Left ventricle myocardium inferior (tissue), 1 donor: ENCODE data around the gene EDIL3. TPM values are rescaled to one million over a fixed set of nuclear protein-coding genes. Genes with fewer than 3 reads are reported as not detected.

Experiments used
- DNase-seq: peaks from one replicate; pipeline ENCODE4 v3.0.0-alpha.2; 2020
- H3K27ac ChIP-seq: fragments of 200-600 bp; replicated peaks from 2 replicates; pipeline ENCODE4 v1.8.0; 2021
- H3K27me3 ChIP-seq: fragments of 200-600 bp; 2 replicates; pipeline ENCODE4 v1.8.0; 2021; ENCODE audit warnings: low read depth
- H3K36me3 ChIP-seq: fragments of 200-600 bp; 2 replicates; pipeline ENCODE4 v1.8.0; 2021
- H3K4me1 ChIP-seq: fragments of 200-600 bp; 2 replicates; pipeline ENCODE4 v1.8.0; 2021
- H3K4me3 ChIP-seq: fragments of 200-600 bp; 2 replicates; pipeline ENCODE4 v1.8.0; 2021; ENCODE audit warnings: mild to moderate bottlenecking, moderate library complexity
- H3K9me3 ChIP-seq: fragments of 200-600 bp; replicated peaks from 2 replicates; pipeline ENCODE4 v1.8.0; 2021
- intact Hi-C: fragments of 100-400 bp; cut with micrococcal nuclease; formaldehyde crosslinking; loops from one replicate; pipeline ENCODE4 v1.11.0; 2022
- total RNA-seq: library from RNA; stranded (reverse); fragmentation: NEBNext Ultra II Directional; extraction: Animal tissue kit (Norgen Biotek cat#: 25700); gene quantifications from one replicate; pipeline ENCODE4 v1.2.1, GENCODE V29; 2021
- TF ChIP-seq, protein P1 (sequence below): fragments of 200-600 bp; IDR thresholded peaks from 2 replicates; pipeline ENCODE4 v1.8.0; 2021; ENCODE audit warnings: antibody characterized with exemption, mild to moderate bottlenecking, borderline replicate concordance
- donor health status: DM: no; HTN: yes; CAD: no; lungs with severe emphysema.

EDIL3 gene
- total RNA-seq, 1 donor from 2014 or later: 3.5 TPM

- no peaks in the 10 kb centered on the region for H3K36me3 ChIP-seq
- no peak for DNase-seq
- no peaks in the 10 kb centered on the region for H3K27me3 ChIP-seq
- H3K4me3 ChIP-seq: no peak overlapping the region
- H3K9me3 ChIP-seq: no peaks in the 10 kb centered on the region
- intact Hi-C loops: no loop called here
- no peaks in the 10 kb centered on the region for H3K4me1 ChIP-seq
- TF ChIP-seq, protein P1, sequence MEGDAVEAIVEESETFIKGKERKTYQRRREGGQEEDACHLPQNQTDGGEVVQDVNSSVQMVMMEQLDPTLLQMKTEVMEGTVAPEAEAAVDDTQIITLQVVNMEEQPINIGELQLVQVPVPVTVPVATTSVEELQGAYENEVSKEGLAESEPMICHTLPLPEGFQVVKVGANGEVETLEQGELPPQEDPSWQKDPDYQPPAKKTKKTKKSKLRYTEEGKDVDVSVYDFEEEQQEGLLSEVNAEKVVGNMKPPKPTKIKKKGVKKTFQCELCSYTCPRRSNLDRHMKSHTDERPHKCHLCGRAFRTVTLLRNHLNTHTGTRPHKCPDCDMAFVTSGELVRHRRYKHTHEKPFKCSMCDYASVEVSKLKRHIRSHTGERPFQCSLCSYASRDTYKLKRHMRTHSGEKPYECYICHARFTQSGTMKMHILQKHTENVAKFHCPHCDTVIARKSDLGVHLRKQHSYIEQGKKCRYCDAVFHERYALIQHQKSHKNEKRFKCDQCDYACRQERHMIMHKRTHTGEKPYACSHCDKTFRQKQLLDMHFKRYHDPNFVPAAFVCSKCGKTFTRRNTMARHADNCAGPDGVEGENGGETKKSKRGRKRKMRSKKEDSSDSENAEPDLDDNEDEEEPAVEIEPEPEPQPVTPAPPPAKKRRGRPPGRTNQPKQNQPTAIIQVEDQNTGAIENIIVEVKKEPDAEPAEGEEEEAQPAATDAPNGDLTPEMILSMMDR: no peak
- no peak overlapping the region for H3K27ac ChIP-seq
Observed at GRCh38 chr5:84260939-84261338, 123.7 kb downstream of the EDIL3 start.

DNA sequence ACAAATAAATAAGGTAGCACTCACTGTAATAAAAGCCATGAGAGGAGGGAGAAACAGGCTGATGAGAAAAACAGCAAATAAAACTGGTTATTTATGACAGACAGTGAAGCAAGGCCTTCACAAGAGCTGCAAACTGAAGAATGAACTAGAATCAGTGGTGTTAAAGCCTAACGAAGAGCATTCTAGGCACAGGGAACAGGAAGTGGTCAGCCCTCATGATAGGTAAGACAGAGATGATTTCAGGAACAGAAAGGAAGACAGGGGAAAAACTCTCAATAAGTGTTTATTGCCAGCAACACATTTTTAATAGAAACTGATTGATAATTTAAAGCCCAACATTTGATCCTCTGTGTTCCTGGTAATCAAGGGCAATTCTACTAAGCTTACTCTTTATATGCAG, 124.5 kb downstream of the EDIL3 start:
- Histone ChIP-seq H3K27ac (no peak overlapping the region), H3K27me3 (no peaks in the 10 kb centered on the region), H3K9me3 (no peaks in the 10 kb centered on the region), H3K4me1 (no peaks in the 10 kb centered on the region), H3K36me3 (no peaks in the 10 kb centered on the region), H3K4me3 (no peak overlapping the region)
- intact Hi-C loops: no loop called here
- TF ChIP-seq, protein P1: no peak
- DNase-seq: no peak

DNA sequence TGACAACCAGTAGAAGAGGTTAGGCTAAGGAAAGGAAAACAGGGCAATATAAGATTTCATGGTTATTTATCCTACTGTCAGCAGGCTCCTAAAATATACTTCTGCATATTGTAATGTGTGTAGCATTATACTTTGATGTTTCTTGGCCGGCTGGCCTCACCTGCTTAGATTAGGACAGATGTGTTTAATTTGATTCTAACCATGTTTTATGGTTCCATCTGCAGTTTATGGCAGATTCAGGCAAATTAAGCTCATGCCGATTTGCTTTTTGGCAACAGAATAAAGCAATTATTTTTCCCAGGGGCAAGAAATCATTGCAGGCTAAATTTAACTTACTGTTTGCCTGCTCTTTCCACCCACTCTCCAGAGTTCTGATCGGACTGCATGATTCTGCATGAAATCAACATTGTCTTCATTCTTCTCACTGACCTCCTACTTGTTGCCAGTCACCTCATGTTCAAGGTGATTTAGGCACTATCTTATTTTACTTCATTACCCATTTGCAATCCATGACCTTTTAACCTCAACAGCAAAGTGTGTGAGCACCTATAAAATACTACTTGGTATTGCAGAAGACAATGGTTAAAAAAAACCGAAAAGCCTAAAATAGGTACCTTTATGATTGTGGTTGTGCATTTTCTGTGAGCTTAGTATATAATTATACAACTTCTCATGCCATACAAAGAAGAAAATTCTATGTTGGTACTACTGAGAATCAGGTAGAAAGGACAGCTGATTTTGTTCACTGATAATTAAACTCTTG, 125.2 kb downstream of the EDIL3 start:
- TF ChIP-seq, protein P1: no peak
- no peaks in the 10 kb centered on the region for H3K9me3 ChIP-seq
- no peaks in the 10 kb centered on the region for H3K36me3 ChIP-seq
- H3K27me3 ChIP-seq: no peaks in the 10 kb centered on the region
- intact Hi-C loops: no loop called here
- DNase-seq: no peak
- no peak overlapping the region for H3K27ac ChIP-seq
- no peaks in the 10 kb centered on the region for H3K4me1 ChIP-seq
- H3K4me3 ChIP-seq: no peak overlapping the region

DNA sequence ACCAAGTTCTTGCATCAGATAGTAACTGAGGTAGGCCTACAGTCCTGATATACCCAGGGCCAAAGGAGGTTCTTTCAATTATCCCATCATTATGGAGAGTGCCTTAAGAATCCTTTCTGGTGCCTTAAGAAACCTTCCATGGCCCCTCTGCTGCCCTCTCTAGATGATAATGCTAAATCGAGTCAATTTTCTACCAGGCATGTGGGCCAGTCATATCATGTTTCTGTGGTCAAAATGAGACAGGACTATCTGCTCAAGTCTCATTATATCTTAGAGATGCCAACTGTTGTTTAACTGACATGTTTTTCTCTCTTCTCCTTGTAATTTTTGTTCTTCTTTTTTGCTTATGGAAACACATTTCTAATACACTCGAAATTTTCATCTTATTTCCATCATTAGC, 127.6 kb downstream of the EDIL3 start:
- no peak overlapping the region for H3K27ac ChIP-seq
- H3K4me3 ChIP-seq: no peak overlapping the region
- intact Hi-C loops: no loop called here
- H3K36me3 ChIP-seq: no peaks in the 10 kb centered on the region
- H3K27me3 ChIP-seq: no peaks in the 10 kb centered on the region
- H3K9me3 ChIP-seq: no peaks in the 10 kb centered on the region
- TF ChIP-seq, protein P1: no peak
- H3K4me1 ChIP-seq: no peaks in the 10 kb centered on the region
- no peak for DNase-seq

DNA sequence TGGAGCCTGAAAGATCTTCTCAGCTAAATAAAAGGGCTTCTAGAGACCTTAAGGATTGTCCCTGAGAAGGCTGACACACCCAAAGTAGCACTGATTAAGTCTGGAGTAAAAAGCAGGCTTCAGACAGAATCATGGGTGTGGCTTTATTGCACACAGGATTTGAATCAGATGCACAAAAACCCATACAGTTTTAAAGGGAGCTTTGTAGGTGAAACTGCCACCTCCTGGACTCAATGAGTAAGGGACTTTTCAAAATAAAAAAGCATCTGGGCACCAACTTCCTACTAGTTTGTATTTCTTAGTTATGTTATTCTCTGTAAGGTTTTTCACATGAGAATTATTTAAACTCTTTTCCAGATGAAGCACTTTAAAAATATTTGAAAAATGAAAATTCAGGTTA, 129.4 kb downstream of the EDIL3 start:
- Histone ChIP-seq H3K4me3 (no peak overlapping the region), H3K36me3 (no peaks in the 10 kb centered on the region), H3K27me3 (no peaks in the 10 kb centered on the region), H3K27ac (no peak overlapping the region), H3K9me3 (no peaks in the 10 kb centered on the region), H3K4me1 (no peaks in the 10 kb centered on the region)
- intact Hi-C loops: no loop called here
- TF ChIP-seq, protein P1: no peak
- no peak for DNase-seq
